ENCODE data around the gene PTBP1. TPM values are rescaled to one million over a fixed set of nuclear protein-coding genes. Genes with fewer than 3 reads are reported as not detected.

Gene PTBP1
- total and polyA plus RNA-seq, 4 donors: 72.9 to 147 (median 87.3) TPM

- no peak for DNase-seq (ENCODE audit: low spot score)
- no peaks in the 10 kb centered on the region for H3K27me3 ChIP-seq (ENCODE audit: control insufficient read depth in 4 of 4, insufficient read depth in 4 of 4, low read length in 3 of 4)
- TF ChIP-seq YY1 (IDR thresholded peaks at IDR 0.05): no peak
- TF ChIP-seq JUND (IDR thresholded peaks at IDR 0.05): no peak
- no peak overlapping the region for H3K4me3 ChIP-seq (ENCODE audit: low read depth in 1 of 3, low read length in 3 of 3)
- H3K9ac ChIP-seq (ENCODE audit: low read depth in 1 of 2, low read length in 2 of 2): no peak overlapping the region
- peak overlapping the region; percentile 54 to 56 for H3K27ac ChIP-seq (ENCODE audit: low read depth in 1 of 2, low read length in 2 of 2)
- no peaks in the 10 kb centered on the region for H3K9me3 ChIP-seq (ENCODE audit: control insufficient read depth in 4 of 4, low read length in 3 of 4)
- 76% methylated on average over 16 of the region's 16 CpGs for WGBS
- H3K36me3 ChIP-seq (ENCODE audit: control insufficient read depth in 4 of 4, insufficient read depth in 3 of 4, low read depth in 1 of 4, low read length in 3 of 4): no peaks in the 10 kb centered on the region
- peaks cover 0 to 6% (median 3%) of the 10 kb centered on the region in 4 donors for H3K4me1 ChIP-seq (ENCODE audit: control insufficient read depth in 4 of 4, insufficient read depth in 4 of 4, low read length in 3 of 4)
Measured at GRCh38 chr19:792306-792885, 4.9 kb upstream of the PTBP1 start.

DNA sequence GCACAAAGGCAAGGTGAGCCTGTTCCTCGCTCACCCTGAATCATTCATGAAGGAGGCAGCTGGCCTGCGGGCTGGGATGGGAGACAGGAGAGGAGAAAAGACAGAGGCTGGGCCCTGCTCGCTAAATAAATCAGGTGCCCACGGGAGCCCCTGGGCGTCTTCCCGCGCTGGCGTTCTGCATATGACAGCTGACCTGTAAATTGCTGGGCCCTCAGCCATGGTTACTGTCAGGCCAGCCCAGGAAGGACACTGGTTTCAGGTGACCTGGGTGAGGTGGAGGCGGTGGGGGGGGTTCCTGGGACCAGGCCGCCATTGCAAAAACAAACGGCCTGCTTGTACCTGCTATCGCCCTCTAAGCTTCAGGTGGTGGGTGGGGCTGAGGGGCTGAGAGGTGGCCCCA lies 3.4 kb upstream of the PTBP1 start:
- Histone ChIP-seq H3K9me3 (ENCODE audit: control insufficient read depth in 4 of 4, low read length in 3 of 4) (no peaks in the 10 kb centered on the region), H3K4me1 (ENCODE audit: control insufficient read depth in 4 of 4, insufficient read depth in 4 of 4, low read length in 3 of 4) (peaks cover 0 to 9% (median 3%) of the 10 kb centered on the region in 4 donors), H3K36me3 (ENCODE audit: control insufficient read depth in 4 of 4, insufficient read depth in 3 of 4, low read depth in 1 of 4, low read length in 3 of 4) (no peaks in the 10 kb centered on the region), H3K9ac (ENCODE audit: low read depth in 1 of 2, low read length in 2 of 2) (no peak overlapping the region), H3K27ac (ENCODE audit: low read depth in 1 of 2, low read length in 2 of 2) (no peak overlapping the region), H3K27me3 (ENCODE audit: control insufficient read depth in 4 of 4, insufficient read depth in 4 of 4, low read length in 3 of 4) (no peaks in the 10 kb centered on the region), H3K4me3 (ENCODE audit: low read depth in 1 of 3, low read length in 3 of 3) (no peak overlapping the region)
- WGBS: 97% methylated on average over 12 of the region's 12 CpGs
- DNase-seq (ENCODE audit: low spot score): no peak
- TF ChIP-seq RXRA (IDR thresholded peaks at IDR 0.05) (no peak), FOXA1 (IDR thresholded peaks at IDR 0.05) (no peak), EGR1 (IDR thresholded peaks at IDR 0.05; ENCODE audit: low read depth in 2 of 2) (no peak), GABPA (IDR thresholded peaks at IDR 0.05 in 1 of 2, conservative IDR thresholded peaks at IDR 0.05 in 1 of 2) (no peak), NR2F2 (IDR thresholded peaks at IDR 0.05) (no peak), HNF4A (conservative IDR thresholded peaks at IDR 0.05) (no peak), YY1 (IDR thresholded peaks at IDR 0.05) (no peak), TAF1 (conservative IDR thresholded peaks at IDR 0.05) (no peak), RAD21 (IDR thresholded peaks at IDR 0.05) (no peak), FOXA2 (IDR thresholded peaks at IDR 0.05) (no peak), SP1 (IDR thresholded peaks at IDR 0.05) (no peak), HNF4G (IDR thresholded peaks at IDR 0.05) (no peak), CTCF (IDR thresholded peaks at IDR 0.05; ENCODE audit: low read depth, low read length, missing input control) (no peak), ATF3 (IDR thresholded peaks at IDR 0.05) (no peak), JUND (IDR thresholded peaks at IDR 0.05) (no peak)
- TF ChIP-seq, protein P1, sequence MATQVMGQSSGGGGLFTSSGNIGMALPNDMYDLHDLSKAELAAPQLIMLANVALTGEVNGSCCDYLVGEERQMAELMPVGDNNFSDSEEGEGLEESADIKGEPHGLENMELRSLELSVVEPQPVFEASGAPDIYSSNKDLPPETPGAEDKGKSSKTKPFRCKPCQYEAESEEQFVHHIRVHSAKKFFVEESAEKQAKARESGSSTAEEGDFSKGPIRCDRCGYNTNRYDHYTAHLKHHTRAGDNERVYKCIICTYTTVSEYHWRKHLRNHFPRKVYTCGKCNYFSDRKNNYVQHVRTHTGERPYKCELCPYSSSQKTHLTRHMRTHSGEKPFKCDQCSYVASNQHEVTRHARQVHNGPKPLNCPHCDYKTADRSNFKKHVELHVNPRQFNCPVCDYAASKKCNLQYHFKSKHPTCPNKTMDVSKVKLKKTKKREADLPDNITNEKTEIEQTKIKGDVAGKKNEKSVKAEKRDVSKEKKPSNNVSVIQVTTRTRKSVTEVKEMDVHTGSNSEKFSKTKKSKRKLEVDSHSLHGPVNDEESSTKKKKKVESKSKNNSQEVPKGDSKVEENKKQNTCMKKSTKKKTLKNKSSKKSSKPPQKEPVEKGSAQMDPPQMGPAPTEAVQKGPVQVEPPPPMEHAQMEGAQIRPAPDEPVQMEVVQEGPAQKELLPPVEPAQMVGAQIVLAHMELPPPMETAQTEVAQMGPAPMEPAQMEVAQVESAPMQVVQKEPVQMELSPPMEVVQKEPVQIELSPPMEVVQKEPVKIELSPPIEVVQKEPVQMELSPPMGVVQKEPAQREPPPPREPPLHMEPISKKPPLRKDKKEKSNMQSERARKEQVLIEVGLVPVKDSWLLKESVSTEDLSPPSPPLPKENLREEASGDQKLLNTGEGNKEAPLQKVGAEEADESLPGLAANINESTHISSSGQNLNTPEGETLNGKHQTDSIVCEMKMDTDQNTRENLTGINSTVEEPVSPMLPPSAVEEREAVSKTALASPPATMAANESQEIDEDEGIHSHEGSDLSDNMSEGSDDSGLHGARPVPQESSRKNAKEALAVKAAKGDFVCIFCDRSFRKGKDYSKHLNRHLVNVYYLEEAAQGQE (IDR thresholded peaks at IDR 0.05): no peak
- TF ChIP-seq, protein P2, sequence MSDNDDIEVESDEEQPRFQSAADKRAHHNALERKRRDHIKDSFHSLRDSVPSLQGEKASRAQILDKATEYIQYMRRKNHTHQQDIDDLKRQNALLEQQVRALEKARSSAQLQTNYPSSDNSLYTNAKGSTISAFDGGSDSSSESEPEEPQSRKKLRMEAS (IDR thresholded peaks at IDR 0.05): no peak
- TF ChIP-seq, protein P3, sequence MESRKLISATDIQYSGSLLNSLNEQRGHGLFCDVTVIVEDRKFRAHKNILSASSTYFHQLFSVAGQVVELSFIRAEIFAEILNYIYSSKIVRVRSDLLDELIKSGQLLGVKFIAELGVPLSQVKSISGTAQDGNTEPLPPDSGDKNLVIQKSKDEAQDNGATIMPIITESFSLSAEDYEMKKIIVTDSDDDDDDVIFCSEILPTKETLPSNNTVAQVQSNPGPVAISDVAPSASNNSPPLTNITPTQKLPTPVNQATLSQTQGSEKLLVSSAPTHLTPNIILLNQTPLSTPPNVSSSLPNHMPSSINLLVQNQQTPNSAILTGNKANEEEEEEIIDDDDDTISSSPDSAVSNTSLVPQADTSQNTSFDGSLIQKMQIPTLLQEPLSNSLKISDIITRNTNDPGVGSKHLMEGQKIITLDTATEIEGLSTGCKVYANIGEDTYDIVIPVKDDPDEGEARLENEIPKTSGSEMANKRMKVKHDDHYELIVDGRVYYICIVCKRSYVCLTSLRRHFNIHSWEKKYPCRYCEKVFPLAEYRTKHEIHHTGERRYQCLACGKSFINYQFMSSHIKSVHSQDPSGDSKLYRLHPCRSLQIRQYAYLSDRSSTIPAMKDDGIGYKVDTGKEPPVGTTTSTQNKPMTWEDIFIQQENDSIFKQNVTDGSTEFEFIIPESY (IDR thresholded peaks at IDR 0.05): no peak

Data from liver (tissue), 9 donors.